ENCODE data around the gene A4GALT.
"Not testable (repeated sequence)": the region's sequence is repeated elsewhere in the genome, so short reads cannot be mapped to it uniquely, and the experiment has no call there.

The A4GALT gene

DNA sequence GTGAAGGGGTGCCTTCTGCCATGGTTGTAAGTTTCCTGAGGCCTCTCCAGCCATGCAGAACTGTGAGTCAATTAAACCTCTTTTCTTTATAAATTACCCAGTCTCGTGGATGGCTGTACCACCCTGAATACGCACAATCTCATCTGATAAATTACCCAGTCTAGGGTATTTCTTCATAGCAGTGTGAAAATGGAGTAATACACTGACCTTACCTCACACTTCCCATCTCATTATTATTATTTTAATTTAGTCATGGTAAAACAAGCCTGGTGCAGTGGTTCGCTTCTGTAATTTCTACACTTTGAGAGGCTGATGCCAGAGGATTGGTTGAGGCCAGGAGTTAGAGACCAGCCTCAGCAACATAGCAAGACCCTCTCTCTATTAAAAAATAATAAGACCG, 41.0 kb downstream of the A4GALT start:
- DNase-seq: no peak

- DNase-seq: no peak
These were observed 41.8 kb downstream of the A4GALT start for GRCh38 chr22:42678894-42679293.

DNA sequence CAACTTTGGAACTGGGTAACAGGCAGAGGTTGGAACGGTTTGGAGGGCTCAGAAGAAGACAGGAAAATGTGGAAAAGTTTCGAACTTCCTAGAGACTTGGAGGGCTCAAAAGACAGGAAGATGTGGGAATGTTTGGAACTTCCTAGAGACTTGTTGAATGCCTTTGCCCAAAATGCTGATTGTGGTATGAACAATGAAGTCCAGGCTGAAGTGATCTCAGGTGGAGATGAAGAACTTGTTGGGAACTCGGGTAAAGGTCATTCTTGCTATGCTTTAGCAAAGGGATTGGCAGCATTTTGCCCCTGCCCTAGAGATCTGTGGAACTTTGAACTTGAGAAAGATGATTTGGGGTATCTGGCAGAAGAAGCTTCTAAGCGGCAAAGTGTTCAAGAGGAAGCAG, 42.7 kb downstream of the A4GALT start:
- DNase-seq: not testable (repeated sequence)

- peak; percentile 31 for DNase-seq
These were observed 44.5 kb downstream of the A4GALT start for GRCh38 chr22:42676059-42676607.

DNA sequence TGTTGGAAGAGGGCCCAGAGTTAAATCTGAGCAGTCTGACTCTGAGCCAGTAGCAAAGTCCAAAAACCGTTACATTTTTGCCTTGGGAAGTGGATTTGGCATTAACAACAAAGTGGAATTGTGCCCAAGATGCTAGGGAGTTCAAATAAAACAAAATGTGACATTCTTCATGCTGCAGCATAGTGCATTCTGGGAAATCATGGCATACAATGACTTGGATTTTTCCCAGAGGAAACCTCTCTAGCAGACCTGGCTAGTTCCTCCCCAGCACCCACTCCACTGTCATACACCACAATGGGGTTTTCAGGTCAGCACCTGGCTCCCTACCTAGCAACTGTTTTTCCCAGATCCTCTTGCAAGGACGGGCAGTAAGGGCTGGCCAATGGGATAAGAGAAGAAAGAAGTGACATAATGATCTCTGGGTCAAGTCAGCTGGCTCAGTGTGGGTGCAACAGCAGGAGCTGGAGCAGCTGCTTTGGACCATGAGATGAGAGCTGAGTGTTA, 46.7 kb downstream of the A4GALT start:
- no peak for DNase-seq

DNA sequence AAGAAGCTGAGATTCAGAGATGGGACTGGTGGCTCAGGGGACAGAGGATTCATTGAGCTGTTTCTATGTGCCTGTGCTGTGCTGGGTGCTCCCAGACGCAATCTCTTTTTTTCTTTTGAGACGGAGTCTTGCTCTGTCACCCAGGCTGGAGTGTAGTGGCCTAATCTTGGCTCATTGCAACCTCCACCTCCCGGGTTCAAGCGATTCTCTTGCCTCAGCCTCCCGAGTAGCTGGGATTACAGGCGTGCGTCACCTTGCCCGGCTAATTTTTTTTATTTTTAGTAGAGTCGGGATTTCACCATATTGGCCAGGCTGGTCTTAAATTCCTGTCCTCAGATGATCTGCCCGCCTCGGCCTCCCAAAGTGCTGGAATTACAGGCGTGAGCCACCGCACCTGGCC, 47.6 kb downstream of the A4GALT start:
- DNase-seq: not testable (repeated sequence)

DNA sequence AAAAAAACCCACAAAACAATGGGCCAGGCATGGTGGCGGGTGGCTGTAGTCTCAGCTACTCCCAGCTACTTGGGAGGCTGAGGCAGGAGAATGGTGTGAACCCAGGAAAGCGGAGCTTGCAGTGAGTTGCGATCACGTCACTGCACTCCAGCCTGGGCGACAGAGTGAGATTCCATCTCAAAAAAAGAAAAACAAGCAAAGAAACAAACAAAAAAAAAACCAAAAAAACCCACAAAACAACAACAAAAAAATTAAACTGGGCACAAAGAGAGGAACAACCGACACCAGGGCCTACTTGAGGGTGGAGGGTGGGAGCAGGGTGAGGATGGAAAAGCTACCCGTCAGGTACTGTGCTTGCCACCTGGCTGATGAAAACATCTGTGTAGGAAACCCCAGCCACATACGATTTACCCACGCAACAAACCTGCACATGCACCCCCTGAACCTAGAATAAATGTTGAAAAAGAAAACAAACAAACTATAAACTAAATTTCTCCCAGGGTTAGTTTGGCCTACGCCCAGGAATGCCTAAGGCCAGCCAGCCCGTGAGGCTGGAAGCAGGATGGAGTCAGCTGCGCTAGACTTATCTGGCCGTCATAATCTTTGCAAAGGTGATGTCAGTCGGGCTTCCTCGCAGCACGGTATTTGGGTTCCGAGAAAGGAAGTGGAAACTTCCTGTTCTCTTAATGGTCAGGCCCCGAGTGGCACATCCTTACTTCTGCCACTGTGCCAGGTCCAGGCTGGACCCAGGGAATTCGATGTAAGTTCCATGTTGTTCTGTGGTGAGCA, 49.6 kb downstream of the A4GALT start:
- no peak for DNase-seq

DNA sequence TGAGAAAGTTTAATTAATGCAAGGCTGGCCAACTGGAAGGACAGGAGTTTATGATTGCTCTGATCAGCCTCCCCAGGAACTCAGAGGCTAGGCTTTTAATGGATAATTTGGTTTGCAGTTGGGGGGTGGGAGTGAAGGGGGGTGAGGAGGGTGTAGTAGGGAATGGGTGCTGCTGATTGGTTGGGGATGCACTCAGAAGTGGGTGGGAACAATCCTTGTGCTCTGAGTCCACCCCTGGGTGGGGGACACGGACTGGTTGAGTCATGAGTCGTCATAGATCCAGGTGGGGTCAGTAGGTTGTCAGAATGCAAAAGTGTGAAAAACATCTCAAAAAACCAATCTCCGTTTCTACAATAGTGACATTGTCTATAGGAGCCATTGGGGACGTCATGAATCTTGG, 50.6 kb downstream of the A4GALT start:
- DNase-seq: no peak

- not testable (repeated sequence) for DNase-seq
These were observed 54.3 kb downstream of the A4GALT start for GRCh38 chr22:42666393-42666792.

DNA sequence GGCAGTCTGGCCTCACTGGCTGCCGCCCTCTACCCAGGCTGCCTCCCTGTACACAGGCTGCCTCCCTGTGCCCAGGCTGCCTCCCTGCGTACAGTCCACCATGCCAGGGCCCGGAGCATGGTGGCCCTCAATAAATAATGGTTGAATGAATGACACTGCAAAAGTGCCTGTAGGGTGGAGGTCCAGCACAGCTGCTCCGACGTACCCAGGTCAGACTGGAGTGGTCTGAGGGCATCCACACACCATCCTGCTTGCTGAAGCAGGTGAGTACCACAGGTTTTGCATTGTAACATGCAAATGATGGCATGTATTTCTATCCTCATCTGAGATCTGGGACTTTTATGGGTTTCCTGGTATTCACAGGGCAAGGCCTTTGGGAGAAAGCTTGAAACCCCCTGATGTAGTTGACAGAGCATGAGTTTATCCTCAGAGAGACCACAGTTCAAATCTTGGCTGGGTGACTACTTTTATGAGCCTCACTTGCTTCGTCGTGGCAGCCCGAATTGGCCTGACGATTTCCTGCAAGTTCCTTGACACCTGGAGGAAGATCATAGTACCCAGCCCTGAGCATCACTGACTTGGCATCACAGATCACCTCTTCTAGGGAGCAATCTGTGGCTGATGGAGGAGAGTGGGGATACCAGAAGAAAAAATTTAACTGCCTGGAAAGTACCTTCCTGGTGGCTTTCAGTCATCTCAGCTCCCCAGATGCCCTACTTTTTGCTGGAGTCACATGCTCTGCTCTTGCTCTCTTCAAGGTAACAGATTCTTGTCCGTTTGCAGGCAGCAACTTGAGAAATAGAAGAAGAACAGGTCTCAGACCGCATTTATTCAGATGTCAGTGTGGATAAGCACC, 55.5 kb downstream of the A4GALT start:
- no peak for DNase-seq

- DNase-seq: peak; percentile 78
These were observed 58.5 kb downstream of the A4GALT start for GRCh38 chr22:42661985-42662831.

GRCh38 chr22:42656578-42656977, 64.1 kb downstream of the A4GALT start:
- DNase-seq: no peak

DNA sequence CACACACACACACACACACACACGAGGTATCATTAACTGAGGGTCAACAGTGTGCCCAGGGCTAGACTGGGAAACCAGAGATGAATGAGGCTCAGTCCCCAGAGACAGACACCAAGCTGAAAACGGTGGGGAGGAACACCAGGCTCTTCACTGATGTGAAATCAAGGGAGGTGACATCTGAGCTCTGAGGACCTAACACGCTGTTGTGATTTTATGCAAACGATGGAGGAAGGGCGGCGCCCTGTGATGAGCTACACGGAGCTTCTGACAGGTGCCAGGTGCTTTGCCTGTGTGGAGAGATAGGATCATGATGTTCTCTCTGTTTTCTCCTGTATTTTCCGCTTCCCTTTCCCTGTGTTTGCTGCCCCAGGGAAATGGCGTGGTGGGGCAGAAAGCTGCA, 65.0 kb downstream of the A4GALT start:
- no peak for DNase-seq

GRCh38 chr22:42654436-42655073, 66.1 kb downstream of the A4GALT start:
- no peak for DNase-seq

- DNase-seq: no peak
These were observed 66.7 kb downstream of the A4GALT start for GRCh38 chr22:42653999-42654398.

DNA sequence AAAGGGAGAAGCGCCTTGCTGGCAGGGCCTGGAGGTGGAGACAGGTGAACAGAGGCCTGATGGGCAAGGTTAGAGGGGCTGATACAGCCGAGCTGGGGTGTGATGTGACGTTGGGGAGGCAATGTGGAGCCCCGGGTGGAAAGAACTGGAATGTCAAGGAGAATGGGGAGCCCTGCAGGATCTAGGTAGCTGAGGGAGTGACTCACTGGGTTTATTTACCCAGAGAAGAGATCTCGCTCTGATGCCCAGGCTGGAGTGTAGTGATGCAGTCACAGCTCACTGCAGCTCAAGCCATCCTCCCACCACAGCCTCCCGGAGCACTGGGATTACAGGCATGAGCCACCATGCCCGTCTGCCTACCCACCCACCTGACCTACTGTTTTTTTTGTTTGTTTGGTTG, 69.5 kb downstream of the A4GALT start:
- DNase-seq: peak; percentile 55

DNA sequence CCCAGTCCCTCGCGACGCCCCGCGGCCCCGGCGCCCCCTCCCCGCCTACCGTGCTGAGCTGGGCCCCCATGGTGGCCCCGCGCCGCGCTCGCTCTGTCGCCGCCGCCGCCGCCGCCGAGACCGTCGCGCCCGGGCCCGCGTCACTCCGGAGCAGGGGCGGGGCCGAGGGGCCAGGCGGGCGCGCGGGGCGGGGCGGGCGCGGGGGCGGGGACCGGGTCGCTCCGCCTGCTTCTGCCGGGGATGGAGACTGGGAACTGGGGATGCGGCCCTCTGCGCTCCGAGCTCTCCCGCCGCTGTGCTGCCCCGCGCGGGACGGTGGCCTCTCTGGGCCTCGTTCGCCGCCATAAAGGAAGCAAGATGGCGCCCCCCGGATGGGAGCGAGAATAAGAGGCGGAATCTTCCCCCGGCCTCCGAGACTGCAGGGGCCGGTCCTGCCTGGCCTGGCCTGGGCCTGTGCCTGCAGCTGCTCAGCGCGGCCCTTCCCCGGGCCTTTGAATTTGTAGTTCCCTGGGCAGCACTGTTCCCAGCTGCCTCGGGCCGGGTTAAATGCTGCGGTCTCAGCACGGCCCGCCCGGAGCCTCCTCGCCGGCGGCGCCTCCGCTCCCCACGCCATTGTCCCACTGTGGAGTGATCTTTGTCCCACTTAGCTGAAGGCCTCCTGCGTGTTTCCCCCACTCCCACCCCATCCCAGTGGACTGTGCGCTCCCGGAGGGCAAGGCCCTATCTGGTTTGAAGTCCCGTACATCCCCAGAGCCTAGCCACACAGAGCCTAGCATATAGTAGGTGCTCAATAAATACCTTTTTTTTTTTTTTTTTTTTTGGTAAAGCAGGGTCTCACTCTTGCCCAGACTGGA, 71.2 kb downstream of the A4GALT start, which contains the start of gene CYB5R3:
CYB5R3 (minus strand) TSS at position 147 of the 854 bp plus-strand sequence; CDS start at position 70, 77 bp downstream.
- peak; percentile 86 for DNase-seq

DNA sequence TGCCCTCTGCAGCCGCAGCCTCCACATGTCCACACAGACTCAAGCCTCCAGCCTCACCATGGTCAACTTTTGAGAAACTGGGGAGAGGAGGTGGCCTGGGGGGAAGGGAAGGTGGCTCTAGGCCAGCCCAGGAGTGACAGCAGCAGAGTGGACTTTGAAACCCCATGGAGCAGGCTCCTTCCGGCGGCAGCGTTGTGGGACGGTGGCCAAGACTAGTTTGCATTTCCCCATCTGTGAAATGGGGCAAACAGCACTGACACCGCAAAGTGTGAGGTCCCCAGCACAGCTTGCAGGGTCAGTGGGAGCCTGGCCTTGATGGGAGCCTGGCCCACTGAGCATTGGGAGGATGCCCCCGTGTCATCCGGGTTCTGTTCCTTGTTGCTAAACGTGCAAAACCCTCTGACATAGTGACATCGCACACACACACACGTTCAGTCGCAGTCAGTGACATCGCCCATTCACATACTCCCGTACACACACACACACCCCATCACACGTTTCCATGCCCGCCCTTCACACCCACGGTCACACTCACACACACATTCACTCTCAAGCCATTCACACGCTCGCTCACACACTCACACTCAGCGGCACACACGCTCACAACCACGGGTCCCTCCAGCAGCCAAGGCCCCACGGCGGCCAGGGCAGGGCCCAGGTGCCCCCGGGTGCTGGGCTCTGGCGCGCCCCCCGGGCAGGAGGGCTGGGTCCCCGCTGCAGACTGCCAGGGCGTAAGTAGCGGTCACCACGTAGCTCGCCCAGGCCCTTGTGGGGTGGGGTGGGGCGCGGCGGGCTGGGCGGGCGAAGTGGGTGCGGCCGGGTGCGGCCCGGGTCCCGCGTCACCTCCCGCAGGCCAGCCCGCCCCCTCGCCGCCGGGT, 72.1 kb downstream of the A4GALT start:
- DNase-seq: peak; percentile 60

- DNase-seq: no peak
These were observed 72.7 kb downstream of the A4GALT start for GRCh38 chr22:42648017-42648367.
